Mucosa of rectum (tissue), 2 donors: ENCODE results near the gene OCSTAMP.

ENCODE experiments used
- H3K27ac ChIP-seq, 2 donors: one replicate each; pipeline ENCODE4 v1.7.0; 2013; ENCODE audit warnings: inconsistent platforms in 2 of 2, low read depth in 2 of 2, low read length in 2 of 2
- H3K27me3 ChIP-seq, 2 donors: one replicate each; pipeline ENCODE4 v1.7.0; 2013; ENCODE audit warnings: low read length in 2 of 2; ENCODE audit not compliant: control insufficient read depth in 2 of 2, insufficient read depth in 2 of 2
- H3K36me3 ChIP-seq, 2 donors: one replicate each; pipeline ENCODE4 v1.7.0; 2013; ENCODE audit warnings: low read length in 2 of 2; ENCODE audit not compliant: control insufficient read depth in 2 of 2, insufficient read depth in 2 of 2
- H3K4me1 ChIP-seq, 2 donors: one replicate each; pipeline ENCODE4 v1.7.0; 2013; ENCODE audit warnings: low read length in 2 of 2, mild to moderate bottlenecking in 1 of 2; ENCODE audit not compliant: control insufficient read depth in 2 of 2, insufficient read depth in 2 of 2
- H3K4me3 ChIP-seq, 2 donors: one replicate each; pipeline ENCODE4 v1.7.0; 2013; ENCODE audit warnings: low read length in 2 of 2
- H3K9ac ChIP-seq, 2 donors: one replicate each; pipeline ENCODE4 v1.7.0; 2013; ENCODE audit warnings: low read length in 2 of 2, low read depth in 1 of 2, mild to moderate bottlenecking in 1 of 2
- H3K9me3 ChIP-seq, 2 donors: one replicate each; pipeline ENCODE4 v1.7.0; 2013; ENCODE audit warnings: low read length in 2 of 2; ENCODE audit not compliant: control insufficient read depth in 2 of 2
- donor health status: healthy.
- donor health status: Normal muscosa, but diverticular disease.

The OCSTAMP gene

DNA sequence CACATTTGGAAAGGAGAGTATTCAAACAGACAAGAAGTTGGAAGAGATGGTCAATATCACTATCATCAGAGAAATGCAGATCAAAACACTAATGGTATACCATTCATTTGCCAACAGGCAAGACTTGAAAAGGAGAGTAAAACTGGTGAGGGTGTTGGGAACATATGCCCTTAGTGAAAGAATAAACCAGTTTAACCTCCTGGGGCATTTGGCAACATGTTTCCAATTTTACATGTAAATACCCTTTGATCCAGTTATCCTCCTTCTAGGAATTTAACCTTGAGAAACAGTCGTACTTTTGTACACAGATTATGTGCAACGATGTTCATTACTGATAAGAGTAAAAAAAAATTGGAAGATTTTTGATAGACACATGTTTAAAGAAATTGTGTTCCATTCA, 34.1 kb upstream of the OCSTAMP start:
- Histone ChIP-seq H3K27ac (no peak overlapping the region), H3K4me1 (no peaks in the 10 kb centered on the region), H3K27me3 (peaks cover 0 to 2% of the 10 kb centered on the region in 2 donors), H3K36me3 (no peaks in the 10 kb centered on the region), H3K4me3 (no peak overlapping the region), H3K9ac (no peak overlapping the region), H3K9me3 (no peaks in the 10 kb centered on the region)

- Histone ChIP-seq H3K9ac (no peak overlapping the region), H3K9me3 (no peaks in the 10 kb centered on the region), H3K27ac (no peak overlapping the region), H3K27me3 (peaks cover 0 to 2% of the 10 kb centered on the region in 2 donors), H3K36me3 (no peaks in the 10 kb centered on the region), H3K4me1 (no peaks in the 10 kb centered on the region), H3K4me3 (no peak overlapping the region)
These were observed 33.2 kb upstream of the OCSTAMP start for GRCh38 chr20:46583411-46584214.

- no peaks in the 10 kb centered on the region for H3K9me3 ChIP-seq
- no peak overlapping the region for H3K9ac ChIP-seq
- H3K27ac ChIP-seq = no peak overlapping the region
- peaks cover 0 to 2% of the 10 kb centered on the region in 2 donors for H3K27me3 ChIP-seq
- H3K4me1 ChIP-seq = no peaks in the 10 kb centered on the region
- no peaks in the 10 kb centered on the region for H3K36me3 ChIP-seq
- H3K4me3 ChIP-seq = no peak overlapping the region
These were observed 32.2 kb upstream of the OCSTAMP start for GRCh38 chr20:46582648-46583047.

DNA sequence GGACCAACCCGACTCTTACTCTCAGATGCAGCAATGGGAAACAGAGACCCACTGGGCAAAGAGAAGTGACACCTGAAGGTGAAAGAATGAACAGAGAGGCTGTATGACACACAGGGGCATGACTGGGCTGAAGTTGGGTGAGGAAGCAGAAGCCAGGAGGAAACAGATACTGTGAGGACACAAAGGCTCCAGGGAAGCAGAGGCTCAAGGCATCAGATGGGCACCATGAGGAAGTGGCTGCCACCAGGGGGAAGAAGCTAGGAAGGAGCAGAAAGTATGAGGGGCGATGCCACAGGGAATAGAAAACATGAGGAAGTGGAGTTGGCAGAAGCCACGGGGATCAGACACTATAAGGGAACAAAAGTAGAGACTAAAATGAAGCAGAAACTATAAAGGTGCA, 30.9 kb upstream of the OCSTAMP start:
- no peaks in the 10 kb centered on the region for H3K4me1 ChIP-seq
- H3K27ac ChIP-seq = no peak overlapping the region
- no peak overlapping the region for H3K4me3 ChIP-seq
- H3K9ac ChIP-seq = no peak overlapping the region
- H3K36me3 ChIP-seq = no peaks in the 10 kb centered on the region
- H3K27me3 ChIP-seq = peaks cover 0 to 2% of the 10 kb centered on the region in 2 donors
- H3K9me3 ChIP-seq = no peaks in the 10 kb centered on the region

- Histone ChIP-seq H3K9ac (no peak overlapping the region), H3K4me3 (no peak overlapping the region), H3K9me3 (no peaks in the 10 kb centered on the region), H3K27ac (no peak overlapping the region), H3K27me3 (peaks cover 0 to 2% of the 10 kb centered on the region in 2 donors), H3K36me3 (no peaks in the 10 kb centered on the region), H3K4me1 (no peaks in the 10 kb centered on the region)
These were observed 30.3 kb upstream of the OCSTAMP start for GRCh38 chr20:46580613-46581205.

- Histone ChIP-seq H3K4me3 (no peak overlapping the region), H3K9me3 (no peaks in the 10 kb centered on the region), H3K27me3 (peaks cover 0 to 2% of the 10 kb centered on the region in 2 donors), H3K36me3 (no peaks in the 10 kb centered on the region), H3K4me1 (peaks cover 0 to 3% of the 10 kb centered on the region in 2 donors), H3K9ac (no peak overlapping the region), H3K27ac (no peak overlapping the region)
These were observed 28.3 kb upstream of the OCSTAMP start for GRCh38 chr20:46578745-46579144.

GRCh38 chr20:46576774-46577395, 26.4 kb upstream of the OCSTAMP start:
- no peak overlapping the region for H3K4me3 ChIP-seq
- H3K36me3 ChIP-seq = no peaks in the 10 kb centered on the region
- peaks cover 0 to 8% of the 10 kb centered on the region in 2 donors for H3K4me1 ChIP-seq
- no peak overlapping the region for H3K27ac ChIP-seq
- no peaks in the 10 kb centered on the region for H3K27me3 ChIP-seq
- H3K9ac ChIP-seq = no peak overlapping the region
- no peaks in the 10 kb centered on the region for H3K9me3 ChIP-seq

DNA sequence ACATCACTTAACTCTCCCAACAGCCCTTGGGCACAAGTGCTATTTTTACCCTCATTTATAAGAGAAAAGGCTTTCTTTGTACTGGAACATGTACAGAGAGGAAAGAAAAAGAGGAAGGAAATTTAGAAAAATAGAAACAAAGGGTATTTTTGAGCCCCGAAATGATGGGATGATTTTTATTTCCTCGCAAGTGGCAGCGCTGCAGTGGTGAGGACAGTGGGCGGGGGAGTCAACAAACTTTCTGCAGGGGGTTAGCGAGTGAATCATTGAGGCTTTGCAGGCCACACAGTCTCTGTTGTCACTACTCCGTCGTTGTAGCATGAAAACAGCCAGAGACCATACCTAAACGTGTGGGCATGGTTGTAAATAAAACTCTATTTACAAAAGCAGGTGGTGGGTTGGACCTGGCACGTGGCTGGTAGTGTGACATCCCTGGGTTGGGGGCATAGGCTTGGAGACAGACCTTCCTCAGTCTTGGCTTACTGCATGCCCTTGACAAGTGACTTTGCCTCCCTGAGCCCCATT, 25.5 kb upstream of the OCSTAMP start:
- Histone ChIP-seq H3K4me3 (no peak overlapping the region), H3K9ac (no peak overlapping the region), H3K36me3 (no peaks in the 10 kb centered on the region), H3K27ac (no peak overlapping the region), H3K4me1 (peaks cover 0 to 8% of the 10 kb centered on the region in 2 donors), H3K27me3 (no peaks in the 10 kb centered on the region), H3K9me3 (no peaks in the 10 kb centered on the region)

- no peaks in the 10 kb centered on the region for H3K27me3 ChIP-seq
- H3K27ac ChIP-seq = no peak overlapping the region
- H3K4me3 ChIP-seq = no peak overlapping the region
- H3K36me3 ChIP-seq = no peaks in the 10 kb centered on the region
- no peaks in the 10 kb centered on the region for H3K9me3 ChIP-seq
- no peak overlapping the region for H3K9ac ChIP-seq
- peaks cover 0 to 8% of the 10 kb centered on the region in 2 donors for H3K4me1 ChIP-seq
These were observed 24.9 kb upstream of the OCSTAMP start for GRCh38 chr20:46575394-46575793.
